SJSA1 (cell line): ENCODE measurements around the gene NDUFA8. TPM values are rescaled to one million over a fixed set of nuclear protein-coding genes. Genes with fewer than 3 reads are reported as not detected.
A peak's percentile ranks its signal among the peaks of the same experiment; 100 is the strongest.

Experiments
- DNase-seq, 2 experiments: peaks; one replicate each; pipeline ENCODE4 v3.0.0-alpha.2; 2015 to 2020; ENCODE audit warnings: low spot score in 2 of 2, low read depth in 1 of 2
- H3K27ac ChIP-seq: fragments of 250-450 bp; sonication (Bioruptor Pico); 2 replicates; pipeline ENCODE4 v1.5.1; 2020; ENCODE audit warnings: mild to moderate bottlenecking, moderate library complexity
- H3K27me3 ChIP-seq: fragments of 250-450 bp; sonication (Bioruptor Pico); replicated peaks from 2 replicates; pipeline ENCODE4 v1.5.1; 2020; ENCODE audit warnings: mild to moderate bottlenecking, moderate library complexity
- H3K36me3 ChIP-seq: fragments of 250-450 bp; sonication (Bioruptor Pico); 2 replicates; pipeline ENCODE4 v1.5.1; 2020; ENCODE audit warnings: mild to moderate bottlenecking
- H3K4me1 ChIP-seq: fragments of 250-450 bp; sonication (Bioruptor Pico); replicated peaks from 2 replicates; pipeline ENCODE4 v1.6.1; 2021; ENCODE audit warnings: mild to moderate bottlenecking
- H3K4me3 ChIP-seq: fragments of 250-450 bp; sonication (Bioruptor Pico); 2 replicates; pipeline ENCODE4 v1.5.1; 2020; ENCODE audit warnings: mild to moderate bottlenecking
- H3K9me3 ChIP-seq: fragments of 250-450 bp; sonication (Bioruptor Pico); replicated peaks from 2 replicates; pipeline ENCODE4 v1.5.1; 2020; ENCODE audit warnings: mild to moderate bottlenecking
- total RNA-seq: library from RNA; depleted of rRNA; stranded (reverse); fragments of >200 nt; shearing (Covaris generic); gene quantifications from 2 replicates; pipeline ENCODE4 v1.2.3, GENCODE V29; 2014

The NDUFA8 gene
- total RNA-seq, 1 experiment from 2014 or later, result 47.8 TPM

DNA sequence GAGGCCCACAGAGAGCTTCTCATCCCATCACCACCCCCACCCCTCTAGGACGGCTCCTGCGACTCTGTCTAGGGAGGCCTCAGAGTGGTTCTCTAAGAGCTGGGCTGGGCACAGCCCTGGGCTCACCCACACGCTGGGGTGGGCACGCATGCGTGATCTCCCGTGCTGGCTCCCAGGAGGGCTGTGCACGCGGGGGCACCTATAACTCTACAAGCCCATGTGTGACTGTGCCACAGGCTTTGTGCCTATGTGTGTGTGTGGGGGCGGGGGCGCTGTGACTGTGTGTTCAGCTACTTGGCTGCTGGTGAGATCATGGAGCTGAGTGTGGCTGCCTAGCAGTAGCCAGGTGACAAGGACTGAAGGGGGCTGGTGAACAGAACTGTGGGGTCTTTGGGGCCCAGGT, 32.2 kb downstream of the NDUFA8 start:
- Histone ChIP-seq H3K27ac (no peak overlapping the region), H3K9me3 (no peaks in the 10 kb centered on the region), H3K4me1 (peaks cover 15% of the 10 kb centered on the region), H3K36me3 (no peaks in the 10 kb centered on the region), H3K4me3 (no peak overlapping the region), H3K27me3 (no peaks in the 10 kb centered on the region)
- DNase-seq, result no peak

DNA sequence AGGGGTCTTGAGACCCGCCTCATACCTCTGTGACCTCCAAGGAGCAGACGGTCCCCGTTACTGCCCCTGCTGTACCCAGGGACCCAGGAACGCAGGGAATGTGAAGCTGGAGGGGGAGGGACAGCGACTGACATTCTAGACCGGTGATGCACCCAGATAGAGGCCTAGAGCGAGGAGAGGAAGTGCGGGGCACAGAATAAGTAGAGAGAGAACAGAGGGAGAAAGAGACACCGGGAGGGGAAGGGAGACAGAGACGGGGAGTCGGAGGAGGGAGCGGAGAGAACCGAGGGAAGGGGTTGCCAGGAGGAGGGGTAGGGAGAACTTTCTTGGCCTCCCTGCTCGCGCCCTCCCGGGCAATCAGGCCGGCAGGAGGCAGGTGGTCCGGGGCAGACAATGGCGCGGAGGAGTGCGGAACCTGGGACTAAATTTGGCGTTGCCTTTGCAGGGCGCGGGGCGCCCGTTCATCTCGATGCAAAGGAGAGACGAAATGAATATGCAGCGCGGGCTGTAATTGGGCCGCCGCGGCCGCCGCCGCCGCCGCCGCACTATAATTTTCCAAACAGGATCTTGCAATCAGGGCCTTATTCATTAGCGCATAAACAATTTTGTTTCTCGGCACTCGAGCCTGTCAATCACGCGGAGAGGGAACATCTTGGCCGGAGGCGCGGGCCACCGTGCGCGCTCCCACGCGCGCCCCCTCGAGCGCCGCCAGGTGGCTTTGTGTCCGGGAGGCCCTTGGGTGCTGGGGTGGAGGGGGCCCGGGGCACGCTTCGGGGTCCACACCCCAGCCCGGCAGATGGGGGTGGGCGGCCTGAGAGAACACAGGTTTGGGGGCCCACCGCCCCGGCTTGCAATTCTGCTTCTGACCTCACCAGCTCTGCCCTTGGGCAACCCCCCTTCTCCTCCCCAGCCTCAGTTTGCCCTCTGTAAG, 33.0 kb downstream of the NDUFA8 start:
- H3K27ac ChIP-seq, result no peak overlapping the region
- DNase-seq, result peak in 1 of 2 experiments; percentile 9
- peaks cover 15% of the 10 kb centered on the region for H3K4me1 ChIP-seq
- H3K9me3 ChIP-seq, result no peaks in the 10 kb centered on the region
- H3K36me3 ChIP-seq, result no peaks in the 10 kb centered on the region
- no peak overlapping the region for H3K4me3 ChIP-seq
- H3K27me3 ChIP-seq, result no peaks in the 10 kb centered on the region

DNA sequence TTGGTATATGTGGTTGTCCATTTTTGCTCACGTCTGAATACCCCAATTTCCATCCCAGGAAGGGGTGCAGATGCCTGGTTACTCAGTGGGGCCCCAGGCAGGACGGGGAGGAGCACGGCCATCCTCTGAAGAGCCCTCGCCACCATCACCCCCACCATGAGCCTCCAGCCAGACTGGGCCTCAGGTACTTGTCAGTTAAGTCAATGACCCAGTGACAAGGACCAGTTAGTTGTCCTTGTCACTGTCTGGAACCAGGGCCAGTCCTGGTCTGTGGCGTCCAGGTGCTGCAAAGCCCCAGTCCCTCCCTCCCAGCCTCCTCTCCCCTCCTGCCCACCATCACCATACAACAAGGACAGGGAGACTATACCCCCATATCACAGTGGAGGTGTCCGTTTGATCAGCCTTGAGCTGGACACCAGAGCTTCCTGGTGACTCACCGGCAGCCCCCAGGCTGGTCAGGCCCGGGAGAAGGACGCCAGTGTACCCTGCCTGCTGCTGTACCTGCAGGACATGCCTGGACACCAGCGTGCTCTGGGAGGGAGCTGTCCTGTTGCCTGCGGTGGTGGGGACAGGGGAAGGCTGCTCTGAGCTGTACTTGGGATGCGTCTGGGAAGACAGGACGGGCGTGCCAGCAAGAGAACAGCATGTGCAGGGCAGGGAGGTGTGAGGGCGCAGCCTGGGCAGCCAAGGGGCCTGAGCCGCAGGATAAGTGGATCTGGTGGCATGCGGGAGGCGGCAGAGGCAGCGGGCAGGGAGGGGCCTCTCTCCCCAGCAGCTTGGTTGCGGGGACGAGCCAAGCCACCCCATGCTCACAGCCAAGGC, 33.9 kb downstream of the NDUFA8 start:
- Histone ChIP-seq H3K4me1 (peaks cover 15% of the 10 kb centered on the region), H3K4me3 (no peak overlapping the region), H3K27me3 (no peaks in the 10 kb centered on the region), H3K36me3 (no peaks in the 10 kb centered on the region), H3K27ac (no peak overlapping the region), H3K9me3 (no peaks in the 10 kb centered on the region)
- DNase-seq, result no peak

DNA sequence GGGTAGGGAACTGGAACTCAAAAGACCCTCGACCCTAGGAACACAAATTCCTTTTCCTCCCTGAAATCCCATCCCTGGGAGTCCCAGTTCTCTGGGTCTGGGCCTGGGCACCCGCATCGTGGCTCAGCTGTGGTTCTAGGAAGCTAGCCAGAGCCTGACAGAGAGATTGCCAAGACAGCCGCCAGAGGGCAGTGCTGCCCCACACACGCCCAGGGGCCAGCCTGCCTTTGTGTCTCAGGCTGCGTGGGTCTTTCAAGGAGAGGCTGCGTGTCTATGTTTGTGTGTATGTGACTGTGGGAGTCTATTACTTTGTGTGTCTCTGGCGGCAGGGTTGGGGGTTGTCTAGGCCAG, 34.4 kb downstream of the NDUFA8 start:
- no peaks in the 10 kb centered on the region for H3K27me3 ChIP-seq
- no peak overlapping the region for H3K27ac ChIP-seq
- H3K4me1 ChIP-seq, result peaks cover 15% of the 10 kb centered on the region
- H3K36me3 ChIP-seq, result no peaks in the 10 kb centered on the region
- H3K9me3 ChIP-seq, result no peaks in the 10 kb centered on the region
- H3K4me3 ChIP-seq, result no peak overlapping the region
- peak; percentile 55 to 66 for DNase-seq

DNA sequence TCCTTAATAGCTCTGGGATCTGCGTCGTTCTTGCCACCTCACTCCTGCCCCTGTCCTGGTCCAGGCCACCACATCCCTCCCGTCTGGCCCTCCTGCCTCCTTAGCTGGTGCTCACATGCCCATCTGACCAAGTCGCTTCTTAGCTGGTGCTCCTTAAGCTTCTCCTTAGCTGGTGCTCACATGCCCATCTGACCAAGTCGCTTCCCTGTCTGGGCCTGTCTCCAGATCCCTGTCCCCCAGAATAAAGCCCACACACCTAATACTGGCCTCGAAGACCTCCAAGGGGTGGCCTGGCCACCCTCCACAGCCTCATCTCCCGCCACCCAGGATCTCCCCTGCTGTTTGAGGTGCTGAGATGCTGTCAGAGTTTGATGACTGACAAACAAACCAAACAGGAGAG, 35.1 kb downstream of the NDUFA8 start:
- Histone ChIP-seq H3K4me1 (peaks cover 15% of the 10 kb centered on the region), H3K9me3 (no peaks in the 10 kb centered on the region), H3K4me3 (no peak overlapping the region), H3K27ac (no peak overlapping the region), H3K27me3 (no peaks in the 10 kb centered on the region), H3K36me3 (no peaks in the 10 kb centered on the region)
- no peak for DNase-seq

DNA sequence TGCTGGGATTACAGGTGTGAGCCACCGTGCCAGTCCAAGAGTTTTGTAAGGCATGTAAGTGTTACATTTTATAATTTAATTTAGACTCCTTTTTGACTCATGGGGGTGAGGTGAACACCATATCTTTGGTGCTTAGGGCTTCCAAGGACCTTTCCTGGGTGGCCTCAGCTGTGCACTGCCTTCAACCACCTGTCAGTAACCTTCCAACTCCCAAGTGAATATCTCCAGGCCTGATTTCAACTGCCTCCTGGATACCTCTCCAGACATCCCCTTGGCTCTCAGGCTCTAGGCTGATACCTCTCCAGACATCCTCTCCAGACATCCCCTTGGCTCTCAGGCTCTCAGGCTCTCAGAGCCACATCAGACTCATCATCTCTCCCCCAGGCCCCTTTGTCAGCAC, 35.5 kb downstream of the NDUFA8 start:
- Histone ChIP-seq H3K36me3 (no peaks in the 10 kb centered on the region), H3K9me3 (no peaks in the 10 kb centered on the region), H3K27ac (no peak overlapping the region), H3K4me1 (peaks cover 15% of the 10 kb centered on the region), H3K4me3 (no peak overlapping the region), H3K27me3 (no peaks in the 10 kb centered on the region)
- DNase-seq, result no peak

DNA sequence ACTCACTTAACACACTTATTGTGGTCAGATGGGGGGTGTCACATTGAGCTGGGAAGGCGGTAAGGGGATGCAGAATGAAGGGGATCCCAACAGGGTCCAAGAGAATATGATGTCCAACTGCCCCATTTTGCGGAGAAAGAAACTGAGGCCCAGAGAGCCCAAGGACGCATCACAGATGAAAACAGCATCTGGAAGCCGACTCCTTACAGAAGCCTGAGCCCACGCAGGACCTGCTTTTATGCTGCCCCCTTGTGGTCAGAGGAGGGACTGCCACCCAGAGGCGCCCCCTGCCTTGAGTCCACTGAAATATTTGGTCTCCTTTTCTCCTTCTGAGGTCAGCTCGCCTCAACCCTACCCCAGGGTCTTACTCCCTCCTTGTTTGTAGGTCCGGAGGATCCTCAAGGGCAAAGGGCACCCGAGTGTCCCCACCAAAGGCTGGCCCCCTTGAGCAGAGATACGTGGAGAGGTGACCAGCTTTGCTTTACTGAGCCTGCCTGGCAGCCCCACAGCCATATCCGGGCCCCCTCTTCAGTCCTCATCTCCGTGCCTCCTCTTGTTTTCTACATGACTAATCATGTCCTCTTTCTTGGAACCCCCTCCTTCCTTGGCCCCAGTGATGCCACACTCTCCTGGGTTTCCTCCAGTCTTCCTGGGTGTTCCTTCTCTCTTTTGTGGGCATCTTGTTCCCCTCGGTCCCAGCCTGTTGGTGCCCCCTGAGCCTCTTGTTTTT, 36.5 kb downstream of the NDUFA8 start:
- no peak overlapping the region for H3K4me3 ChIP-seq
- H3K36me3 ChIP-seq, result no peaks in the 10 kb centered on the region
- H3K27me3 ChIP-seq, result no peaks in the 10 kb centered on the region
- no peak overlapping the region for H3K27ac ChIP-seq
- DNase-seq, result peak; percentile 61 to 62
- H3K4me1 ChIP-seq, result peaks cover 15% of the 10 kb centered on the region
- H3K9me3 ChIP-seq, result no peaks in the 10 kb centered on the region

DNA sequence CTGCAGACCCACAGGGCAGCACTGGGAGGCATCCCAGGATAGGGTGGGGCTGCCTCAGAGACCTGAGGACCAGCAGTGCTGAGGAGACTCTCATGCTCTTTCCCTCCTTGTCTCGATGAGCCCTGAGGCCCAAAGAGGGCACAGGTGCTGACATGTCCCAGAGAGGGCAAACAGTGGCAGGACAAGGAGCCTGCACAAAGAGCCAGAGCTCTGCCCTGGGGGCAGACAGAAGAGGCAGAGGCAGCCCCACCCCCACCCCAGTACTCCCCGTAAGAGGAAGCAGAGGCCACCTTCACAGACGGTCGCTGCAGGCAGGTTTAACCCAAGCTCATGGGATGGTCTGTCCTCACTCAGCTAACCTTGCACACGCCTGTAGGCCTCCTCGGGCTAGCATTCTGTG, 37.1 kb downstream of the NDUFA8 start:
- DNase-seq, result no peak
- Histone ChIP-seq H3K27me3 (no peaks in the 10 kb centered on the region), H3K9me3 (no peaks in the 10 kb centered on the region), H3K4me1 (peaks cover 15% of the 10 kb centered on the region), H3K36me3 (no peaks in the 10 kb centered on the region), H3K4me3 (no peak overlapping the region), H3K27ac (no peak overlapping the region)

DNA sequence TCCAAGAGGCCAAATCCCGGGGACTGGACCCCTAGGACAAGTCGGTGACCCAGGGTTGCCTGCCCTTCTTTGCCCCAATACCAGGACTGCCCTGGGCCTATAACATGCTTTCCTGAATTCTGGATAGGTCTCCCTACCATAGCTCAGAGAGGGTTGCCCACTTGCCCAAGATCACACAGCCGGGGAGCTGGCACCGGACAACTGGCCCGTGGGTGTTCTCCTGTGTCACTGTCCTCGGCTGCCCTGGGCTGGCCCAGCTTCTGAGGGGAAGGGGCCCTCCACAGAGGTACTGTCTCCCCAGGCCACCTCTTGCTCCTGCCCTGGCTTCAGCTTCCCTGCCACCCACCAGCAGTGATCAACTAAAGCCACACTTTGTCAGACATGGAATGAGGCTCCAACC, 37.6 kb downstream of the NDUFA8 start:
- H3K9me3 ChIP-seq, result no peaks in the 10 kb centered on the region
- no peaks in the 10 kb centered on the region for H3K27me3 ChIP-seq
- no peak overlapping the region for H3K27ac ChIP-seq
- H3K4me3 ChIP-seq, result no peak overlapping the region
- H3K36me3 ChIP-seq, result no peaks in the 10 kb centered on the region
- no peak for DNase-seq
- H3K4me1 ChIP-seq, result peaks cover 15% of the 10 kb centered on the region

DNA sequence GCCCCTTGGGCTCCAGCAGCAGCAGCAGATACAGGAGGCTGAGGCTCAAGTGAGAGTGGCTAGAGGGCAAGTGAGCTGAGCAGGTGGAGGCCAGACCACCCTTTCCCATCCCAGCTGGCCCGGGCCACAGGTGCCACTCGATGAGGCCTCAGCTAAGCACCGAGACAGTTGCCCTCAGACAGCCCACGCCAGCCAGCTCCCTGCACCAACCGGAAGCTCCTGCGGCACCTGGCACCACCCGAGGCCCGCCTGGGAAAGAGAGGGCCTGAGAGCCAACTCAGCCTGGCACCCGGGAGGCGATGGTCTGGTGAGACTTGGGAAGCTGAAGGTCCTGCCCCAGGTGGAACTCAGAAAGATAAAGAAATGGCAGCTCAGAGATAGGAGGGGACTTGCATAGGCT, 38.2 kb downstream of the NDUFA8 start:
- no peaks in the 10 kb centered on the region for H3K36me3 ChIP-seq
- no peak overlapping the region for H3K27ac ChIP-seq
- no peak for DNase-seq
- H3K9me3 ChIP-seq, result no peaks in the 10 kb centered on the region
- no peak overlapping the region for H3K4me3 ChIP-seq
- H3K27me3 ChIP-seq, result no peaks in the 10 kb centered on the region
- peaks cover 12% of the 10 kb centered on the region for H3K4me1 ChIP-seq

DNA sequence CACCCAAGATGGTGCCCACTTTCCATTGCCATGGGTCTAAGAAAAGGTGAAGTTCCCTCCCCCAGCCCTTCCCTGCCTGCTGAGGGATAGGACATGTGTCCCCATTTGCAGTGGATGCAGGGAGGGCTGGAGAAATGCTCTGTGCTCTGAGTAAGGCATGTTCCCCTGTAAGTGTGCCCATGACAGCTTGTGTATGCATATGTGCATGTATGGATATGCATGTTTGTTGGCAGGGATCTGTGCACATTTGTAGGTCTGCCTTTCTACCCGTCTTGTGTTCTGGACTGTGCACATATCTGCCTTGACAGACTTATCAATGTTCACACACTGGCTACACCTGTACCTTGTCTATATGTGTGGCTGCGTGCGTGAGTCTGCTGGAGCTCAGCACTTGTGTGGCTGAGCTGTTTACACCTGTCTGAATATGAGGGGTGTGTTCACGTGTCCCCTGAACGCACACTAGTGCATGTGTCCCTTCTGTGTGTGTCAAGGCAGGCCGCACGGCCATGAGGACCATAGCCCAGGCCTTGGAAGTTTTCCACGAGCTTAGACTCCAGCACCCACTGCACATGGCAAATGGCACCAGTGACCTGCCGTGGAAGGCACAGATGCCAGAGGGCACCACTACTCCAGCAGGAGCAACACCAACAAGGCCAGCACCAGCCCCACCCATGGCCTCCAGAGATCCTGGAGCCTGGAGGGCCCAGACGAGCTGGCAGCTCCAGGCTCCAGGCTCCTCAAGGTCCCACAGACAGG, 39.1 kb downstream of the NDUFA8 start:
- H3K27ac ChIP-seq, result no peak overlapping the region

DNA sequence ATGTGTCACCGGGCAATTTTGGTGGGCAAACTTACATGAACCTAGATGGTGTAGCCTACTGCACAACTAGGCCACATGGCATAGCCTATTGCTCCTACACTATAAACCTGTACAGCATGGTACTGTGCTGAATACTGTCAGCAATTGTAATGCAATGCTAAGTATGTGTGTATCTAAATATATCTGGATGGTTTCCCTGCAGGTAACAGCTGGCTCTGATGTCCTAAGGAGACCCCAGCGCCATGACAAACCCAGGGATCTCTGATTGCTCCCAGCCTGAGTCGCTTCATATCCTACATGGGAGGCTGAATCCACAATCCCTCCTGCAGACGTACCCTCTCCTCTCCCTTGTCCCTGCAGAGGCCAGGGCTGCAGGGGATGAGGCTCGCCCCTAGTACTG, 39.9 kb downstream of the NDUFA8 start:
- Histone ChIP-seq H3K27ac (no peak overlapping the region), H3K4me1 (no peaks in the 10 kb centered on the region), H3K9me3 (no peaks in the 10 kb centered on the region), H3K27me3 (no peaks in the 10 kb centered on the region), H3K4me3 (no peak overlapping the region), H3K36me3 (no peaks in the 10 kb centered on the region)
- no peak for DNase-seq

More for the DNA sequence above, 39.1 kb downstream of the NDUFA8 start:
- H3K36me3 ChIP-seq, result no peaks in the 10 kb centered on the region
- H3K4me3 ChIP-seq, result no peak overlapping the region
- H3K27me3 ChIP-seq, result no peaks in the 10 kb centered on the region
- no peak for DNase-seq
- peaks cover 3% of the 10 kb centered on the region for H3K4me1 ChIP-seq
- H3K9me3 ChIP-seq, result no peaks in the 10 kb centered on the region

DNA sequence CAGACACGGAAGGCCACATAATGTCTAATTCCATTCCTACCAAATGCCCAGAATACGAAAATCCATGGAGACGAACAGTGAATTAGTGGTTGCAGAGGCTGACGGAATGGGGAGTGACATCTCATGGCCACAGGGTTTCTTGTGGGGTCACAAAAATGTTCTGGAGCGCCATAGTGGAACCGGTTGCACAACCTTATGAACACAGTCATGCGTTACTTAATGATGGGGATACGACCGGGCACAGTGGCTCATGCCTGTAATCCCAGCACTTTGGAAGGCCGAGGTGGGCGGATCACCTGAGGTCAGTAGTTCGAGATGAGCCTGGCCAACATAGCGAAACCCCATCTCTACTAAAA, 40.4 kb downstream of the NDUFA8 start:
- DNase-seq, result no peak
- no peak overlapping the region for H3K27ac ChIP-seq

More for the DNA sequence above, 40.4 kb downstream of the NDUFA8 start:
- Histone ChIP-seq H3K4me1 (no peaks in the 10 kb centered on the region), H3K4me3 (no peak overlapping the region), H3K9me3 (no peaks in the 10 kb centered on the region), H3K27me3 (no peaks in the 10 kb centered on the region), H3K36me3 (no peaks in the 10 kb centered on the region)
